Muscle layer of duodenum (tissue), 2 donors: ENCODE results near the gene PAPSS1.
"Not testable (repeated sequence)": the region's sequence is repeated elsewhere in the genome, so short reads cannot be mapped to it uniquely, and the experiment has no call there.

ENCODE experiments used
- H3K27ac ChIP-seq: one replicate; pipeline ENCODE4 v1.7.0; 2013; ENCODE audit warnings: mild to moderate bottlenecking, low read length
- H3K27me3 ChIP-seq: one replicate; pipeline ENCODE4 v1.7.0; 2013; ENCODE audit warnings: low read depth, mild to moderate bottlenecking, control low read depth, low read length
- H3K36me3 ChIP-seq, 2 donors: one replicate each; pipeline ENCODE4 v1.7.0; 2013; ENCODE audit warnings: low read length in 2 of 2, control low read depth in 1 of 2, mild to moderate bottlenecking in 1 of 2; ENCODE audit not compliant: insufficient read depth in 2 of 2, control insufficient read depth in 1 of 2
- H3K4me1 ChIP-seq, 2 donors: one replicate each; pipeline ENCODE4 v1.7.0; 2013; ENCODE audit warnings: low read length in 2 of 2, mild to moderate bottlenecking in 2 of 2, control low read depth in 1 of 2, moderate library complexity in 1 of 2; ENCODE audit not compliant: insufficient read depth in 2 of 2, control insufficient read depth in 1 of 2
- H3K4me3 ChIP-seq, 2 donors: one replicate each; pipeline ENCODE4 v1.7.0; 2013; ENCODE audit warnings: low read length in 2 of 2, low read depth in 1 of 2, mild to moderate bottlenecking in 1 of 2
- H3K9me3 ChIP-seq, 2 donors: one replicate each; pipeline ENCODE4 v1.7.0; 2013; ENCODE audit warnings: low read length in 2 of 2, control low read depth in 1 of 2, mild to moderate bottlenecking in 1 of 2; ENCODE audit not compliant: control insufficient read depth in 1 of 2
- donor health status: healthy.

Gene PAPSS1

DNA sequence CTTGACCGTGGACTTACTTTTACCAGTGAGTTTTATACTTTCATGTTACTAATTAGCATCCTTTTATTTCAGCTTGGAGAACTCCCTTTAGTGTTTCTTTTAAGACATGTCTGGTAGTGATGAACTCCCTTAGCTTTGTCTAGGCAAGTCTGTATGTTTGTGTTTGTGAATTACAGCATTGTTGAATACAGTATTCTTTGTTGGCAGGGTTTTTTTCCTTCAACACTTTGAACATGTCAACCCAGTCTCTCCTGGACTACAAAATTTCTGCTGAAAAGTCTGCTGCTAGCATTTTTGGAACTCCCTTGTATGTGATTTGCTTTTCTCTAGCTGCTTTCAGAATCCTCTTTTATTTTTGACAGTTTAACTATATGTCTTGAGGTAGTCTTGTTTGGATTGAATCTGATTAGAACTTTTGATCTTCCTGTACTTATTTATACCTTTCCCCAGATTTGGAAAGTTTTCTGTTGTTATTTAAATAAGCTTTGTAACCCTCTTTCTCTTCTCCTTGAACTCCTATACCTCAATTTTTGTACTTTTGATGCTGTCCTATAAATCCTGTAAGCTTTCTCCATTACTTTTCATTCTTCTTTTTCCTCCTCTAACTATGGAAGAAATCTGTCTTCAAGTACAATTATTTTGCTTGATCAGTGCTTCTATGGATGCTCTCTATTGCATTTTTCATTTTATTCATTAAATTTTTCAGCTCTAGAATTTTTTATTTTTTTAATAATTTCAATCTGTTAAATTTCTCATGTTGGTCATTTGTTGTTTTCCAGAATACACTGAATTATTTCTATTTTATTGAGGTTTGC is 14.1 kb downstream of the PAPSS1 start:
- Histone ChIP-seq H3K9me3 (peaks cover 17 to 20% of the 10 kb centered on the region in 2 donors), H3K27me3 (no peaks in the 10 kb centered on the region), H3K4me3 (no peak overlapping the region), H3K27ac (no peak overlapping the region), H3K36me3 (peaks cover 0 to 5% of the 10 kb centered on the region in 2 donors), H3K4me1 (no peaks in the 10 kb centered on the region)

DNA sequence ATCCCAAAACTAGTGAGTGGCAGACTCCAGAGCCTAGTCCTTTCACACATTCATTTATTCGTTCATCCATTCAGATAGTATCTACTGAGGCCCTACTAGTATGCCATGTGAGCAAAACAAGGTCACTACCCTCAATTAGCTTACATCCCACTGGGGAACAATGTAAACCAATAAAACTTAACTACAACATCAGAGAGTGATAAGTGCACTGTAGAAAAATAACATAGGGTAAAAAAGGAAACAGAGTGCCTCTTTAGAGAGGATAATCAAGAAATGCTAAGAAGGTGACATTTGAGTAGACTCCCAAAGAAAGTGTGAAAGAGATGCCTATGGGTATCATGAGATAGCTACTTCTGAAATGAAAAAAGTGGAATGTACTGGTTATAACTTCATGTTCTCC is 18.5 kb downstream of the PAPSS1 start:
- Histone ChIP-seq H3K4me3 (no peak overlapping the region), H3K9me3 (peaks cover 10 to 13% of the 10 kb centered on the region in 2 donors), H3K27ac (no peak overlapping the region), H3K36me3 (peaks cover 12 to 14% of the 10 kb centered on the region in 2 donors), H3K27me3 (no peaks in the 10 kb centered on the region), H3K4me1 (no peaks in the 10 kb centered on the region)

DNA sequence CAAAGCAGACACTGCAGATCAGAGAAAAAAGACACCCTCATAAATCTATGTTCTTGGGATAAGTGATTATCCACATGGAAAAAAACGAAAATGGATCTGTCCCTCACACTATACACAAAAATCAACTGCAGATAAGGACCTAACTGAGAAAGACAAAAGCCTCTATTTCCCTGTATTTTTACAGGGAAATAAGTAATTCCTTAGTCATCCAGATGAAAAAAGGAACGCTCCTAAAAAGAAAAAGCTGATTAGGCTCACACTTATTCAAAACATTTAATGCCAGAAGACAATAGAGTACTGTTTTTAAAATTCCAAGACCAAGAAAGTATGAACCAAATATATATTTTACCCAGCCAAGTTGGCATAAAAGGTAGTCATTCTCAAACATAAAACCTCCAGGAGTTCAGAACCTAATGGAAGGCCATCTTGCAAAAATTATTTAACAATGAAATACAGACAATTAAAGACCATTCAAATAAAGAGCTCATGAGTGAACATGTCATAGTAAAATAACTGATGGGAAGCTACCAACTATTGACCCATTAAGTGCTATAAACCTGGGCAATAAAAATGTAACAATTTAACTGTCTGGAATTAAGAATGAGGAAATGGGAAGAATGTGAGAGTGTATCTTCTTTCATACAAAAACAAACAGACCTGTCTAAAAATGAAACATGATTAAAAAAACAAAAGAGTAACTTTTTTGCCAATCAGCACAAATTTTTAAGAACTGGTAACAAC is 20.4 kb downstream of the PAPSS1 start:
- no peak overlapping the region for H3K27ac ChIP-seq
- H3K27me3 ChIP-seq, result no peaks in the 10 kb centered on the region
- peaks cover 12 to 14% of the 10 kb centered on the region in 2 donors for H3K36me3 ChIP-seq
- H3K4me3 ChIP-seq, result no peak overlapping the region
- H3K4me1 ChIP-seq, result no peaks in the 10 kb centered on the region
- no peaks in the 10 kb centered on the region for H3K9me3 ChIP-seq

DNA sequence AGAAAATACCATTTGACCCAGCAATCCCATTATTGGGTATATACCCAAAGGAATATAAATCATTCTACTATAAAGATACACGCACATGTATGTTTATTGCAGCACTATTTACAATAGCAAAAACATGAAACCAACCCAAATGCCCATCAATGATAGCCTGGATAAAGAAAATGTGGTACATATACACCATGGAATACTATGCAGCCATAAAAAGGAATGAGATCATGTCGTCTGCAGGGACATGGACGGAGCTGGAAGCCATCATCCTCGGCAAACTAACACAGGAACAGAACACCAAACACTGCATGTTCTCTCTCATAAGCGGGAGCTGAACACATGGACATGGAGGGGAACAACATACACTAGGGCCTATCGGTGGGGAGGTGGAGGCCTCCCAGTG is 23.8 kb downstream of the PAPSS1 start:
- H3K4me1 ChIP-seq, H3K27me3 ChIP-seq, H3K9me3 ChIP-seq, H3K27ac ChIP-seq, H3K4me3 ChIP-seq: not testable (repeated sequence)
- peaks cover 12 to 14% of the 10 kb centered on the region in 2 donors for H3K36me3 ChIP-seq

DNA sequence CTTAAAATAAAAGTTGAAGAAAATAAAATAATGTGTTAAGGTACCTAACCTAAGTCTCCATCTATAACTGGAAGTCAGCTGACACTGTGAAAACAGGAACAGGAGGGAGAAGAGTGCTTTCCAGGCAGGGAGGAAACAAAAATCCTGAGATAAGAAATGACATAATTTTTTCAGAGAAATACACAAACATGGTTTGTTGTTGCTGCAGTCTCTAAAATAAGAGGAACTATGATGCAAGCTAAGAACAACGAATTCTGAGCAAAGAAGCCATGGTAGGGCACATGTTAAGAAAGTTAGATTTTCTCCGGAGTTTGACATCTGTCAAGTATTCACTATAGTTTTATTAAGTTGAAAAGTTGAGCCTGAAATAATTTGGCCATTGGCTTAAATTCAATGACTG is 26.9 kb downstream of the PAPSS1 start:
- H3K4me3 ChIP-seq, result no peak overlapping the region
- no peaks in the 10 kb centered on the region for H3K9me3 ChIP-seq
- H3K36me3 ChIP-seq, result peaks cover 0 to 4% of the 10 kb centered on the region in 2 donors
- H3K27me3 ChIP-seq, result no peaks in the 10 kb centered on the region
- no peaks in the 10 kb centered on the region for H3K4me1 ChIP-seq
- no peak overlapping the region for H3K27ac ChIP-seq

DNA sequence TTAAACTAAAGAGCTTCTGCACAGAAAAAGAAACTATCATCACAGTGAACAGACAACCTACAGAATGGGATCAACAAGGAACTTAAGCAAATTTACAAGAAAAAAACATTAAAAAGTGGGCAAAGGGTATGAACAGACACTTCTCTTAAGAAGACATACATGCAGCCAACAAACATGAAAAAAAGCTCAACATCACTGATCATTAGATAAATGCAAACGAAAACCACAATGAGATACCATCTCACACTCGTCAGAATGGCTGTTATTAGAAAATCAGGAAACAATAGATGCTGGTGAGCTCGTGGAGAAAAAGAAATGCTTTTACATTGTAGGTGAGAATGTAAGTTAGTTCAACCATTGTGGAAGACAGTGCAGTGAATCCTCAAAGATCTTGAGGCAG is 27.8 kb downstream of the PAPSS1 start:
- no peaks in the 10 kb centered on the region for H3K27me3 ChIP-seq
- no peak overlapping the region for H3K4me3 ChIP-seq
- H3K9me3 ChIP-seq, result no peaks in the 10 kb centered on the region
- no peak overlapping the region for H3K27ac ChIP-seq
- peaks cover 0 to 3% of the 10 kb centered on the region in 2 donors for H3K36me3 ChIP-seq
- no peaks in the 10 kb centered on the region for H3K4me1 ChIP-seq

DNA sequence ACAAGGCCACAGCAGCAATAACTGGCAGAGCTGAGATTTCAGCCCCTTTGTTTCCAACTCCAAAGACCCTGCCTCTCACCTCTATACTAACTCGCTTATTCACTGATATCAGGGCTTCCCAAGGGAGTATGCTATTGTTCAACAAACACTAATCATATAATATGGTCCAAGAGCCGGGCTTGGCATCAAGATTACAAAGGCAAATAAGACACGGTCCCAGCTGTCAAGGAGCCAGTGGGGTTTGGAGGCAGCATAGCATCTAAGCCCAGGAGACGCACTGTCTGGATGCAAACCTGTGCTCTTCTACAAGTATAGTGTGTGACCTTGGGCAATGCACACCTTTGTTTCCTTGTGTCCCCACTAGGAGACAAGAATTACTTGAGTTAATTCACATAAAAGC is 28.7 kb downstream of the PAPSS1 start:
- Histone ChIP-seq H3K9me3 (no peaks in the 10 kb centered on the region), H3K27ac (no peak overlapping the region), H3K4me1 (no peaks in the 10 kb centered on the region), H3K36me3 (peaks cover 0 to 6% of the 10 kb centered on the region in 2 donors), H3K4me3 (no peak overlapping the region), H3K27me3 (no peaks in the 10 kb centered on the region)

DNA sequence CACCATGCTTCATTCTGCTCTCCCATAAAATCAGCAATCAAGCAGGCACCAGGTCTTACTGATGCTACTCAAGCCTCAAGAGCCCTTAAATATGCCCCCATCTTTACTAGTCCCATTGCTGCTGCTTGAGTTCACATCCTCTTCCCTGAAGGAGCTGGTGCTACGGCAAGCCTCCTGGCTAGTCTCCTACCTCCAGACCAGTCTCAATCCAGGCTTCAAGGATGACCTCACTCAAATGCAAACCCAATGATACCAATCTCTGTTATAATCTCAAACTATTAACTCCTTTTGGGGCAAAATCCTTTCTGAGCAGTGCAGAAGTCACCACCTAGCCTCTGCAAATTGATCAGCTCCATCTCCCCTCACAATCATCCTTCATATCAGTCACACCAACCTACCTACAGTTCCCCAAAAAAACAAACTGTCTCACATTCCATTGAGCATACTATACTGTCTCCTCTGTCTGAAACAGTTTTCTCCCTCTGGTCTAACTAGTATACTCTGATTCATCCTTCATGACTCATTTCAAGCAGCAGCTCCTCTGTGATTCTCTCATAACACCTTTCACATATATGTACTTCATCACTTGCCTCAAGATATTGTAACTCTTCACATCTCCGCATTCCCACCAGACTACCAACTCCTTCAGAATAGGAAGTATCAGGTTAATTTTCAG is 30.0 kb downstream of the PAPSS1 start:
- Histone ChIP-seq H3K27me3 (no peaks in the 10 kb centered on the region), H3K4me3 (no peak overlapping the region), H3K9me3 (no peaks in the 10 kb centered on the region), H3K27ac (no peak overlapping the region), H3K4me1 (no peaks in the 10 kb centered on the region), H3K36me3 (peaks cover 5 to 7% of the 10 kb centered on the region in 2 donors)

DNA sequence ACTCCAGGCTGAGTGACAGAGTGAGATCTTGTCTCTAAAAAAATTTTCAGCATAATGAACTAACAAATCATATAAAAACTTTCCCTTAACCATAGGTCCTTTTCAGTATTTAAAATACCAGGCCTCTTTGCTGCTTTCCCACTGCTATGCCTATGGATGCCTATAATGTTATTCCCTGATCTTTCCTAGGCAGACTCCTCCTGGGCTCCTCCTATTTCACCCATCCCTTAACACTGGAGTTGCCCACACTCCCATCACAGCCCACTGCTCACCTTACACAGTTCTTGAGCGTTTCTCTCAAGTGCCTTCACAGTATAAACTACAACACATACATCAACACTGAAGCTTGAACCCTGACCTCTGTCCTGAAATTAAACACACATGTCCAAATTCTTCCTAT is 31.6 kb downstream of the PAPSS1 start:
- H3K4me3 ChIP-seq, result no peak overlapping the region
- H3K9me3 ChIP-seq, result no peaks in the 10 kb centered on the region
- H3K36me3 ChIP-seq, result peaks cover 5 to 7% of the 10 kb centered on the region in 2 donors
- H3K27ac ChIP-seq, result no peak overlapping the region
- H3K27me3 ChIP-seq, result no peaks in the 10 kb centered on the region
- H3K4me1 ChIP-seq, result no peaks in the 10 kb centered on the region

DNA sequence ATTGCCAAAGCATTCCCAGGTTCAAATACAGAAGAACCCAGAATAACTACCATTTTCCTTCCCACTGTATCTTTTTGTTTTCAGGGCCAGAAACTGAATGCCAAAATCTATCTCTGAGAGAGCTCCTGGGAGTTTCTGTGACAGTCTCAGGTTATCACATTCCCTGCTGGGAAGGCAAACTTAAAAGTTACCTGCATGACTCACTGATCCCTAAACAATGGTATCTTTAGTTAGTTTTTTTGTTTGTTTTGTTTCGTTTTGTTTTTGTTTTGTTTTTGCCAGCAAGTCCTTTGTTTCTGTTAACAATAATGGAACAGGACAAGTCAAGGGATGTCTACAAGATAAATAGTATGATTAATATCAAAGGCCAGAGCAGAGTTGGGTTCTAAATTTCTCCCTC is 34.3 kb downstream of the PAPSS1 start:
- Histone ChIP-seq H3K27ac (no peak overlapping the region), H3K27me3 (no peaks in the 10 kb centered on the region), H3K36me3 (peaks cover 11 to 17% of the 10 kb centered on the region in 2 donors), H3K4me1 (no peaks in the 10 kb centered on the region), H3K9me3 (no peaks in the 10 kb centered on the region), H3K4me3 (no peak overlapping the region)

DNA sequence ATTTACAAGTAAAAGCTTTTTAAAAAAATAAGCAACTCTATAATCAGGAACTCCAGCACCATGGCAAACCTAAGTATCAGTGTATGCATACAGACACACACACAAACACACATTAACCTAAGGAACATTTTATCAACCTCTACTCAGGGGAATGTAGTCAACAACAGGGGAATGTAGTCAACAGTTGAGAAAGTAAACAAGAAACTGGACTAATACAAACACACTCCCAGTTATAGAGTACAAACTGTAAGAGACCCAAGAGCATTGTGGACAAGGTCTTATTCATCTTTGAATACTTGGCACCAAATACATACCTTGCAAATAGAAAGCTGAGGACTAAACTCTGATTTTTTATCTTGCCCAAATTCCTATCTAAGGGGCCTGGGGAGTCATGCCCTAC is 36.2 kb downstream of the PAPSS1 start:
- H3K4me3 ChIP-seq, result no peak overlapping the region
- no peaks in the 10 kb centered on the region for H3K4me1 ChIP-seq
- peaks cover 16 to 21% of the 10 kb centered on the region in 2 donors for H3K36me3 ChIP-seq
- no peak overlapping the region for H3K27ac ChIP-seq
- H3K9me3 ChIP-seq, result no peaks in the 10 kb centered on the region
- no peaks in the 10 kb centered on the region for H3K27me3 ChIP-seq
